Endothelial cell (in vitro differentiated cells): ENCODE data around the gene ADGRV1. TPM values are rescaled to one million over a fixed set of nuclear protein-coding genes. Genes with fewer than 3 reads are reported as not detected.
"Not testable (repeated sequence)": the region's sequence is repeated elsewhere in the genome, so short reads cannot be mapped to it uniquely, and the experiment has no call there.

ENCODE experiments used
- DNase-seq: peaks from one replicate; pipeline ENCODE4 v3.0.0; 2021; ENCODE audit warnings: low spot score
- H3K27ac Mint-ChIP-seq: one replicate; pipeline ENCODE4 v1.8.0; 2021; ENCODE audit warnings: mixed read lengths, inconsistent platforms; ENCODE audit not compliant: unreplicated experiment
- H3K27me3 Mint-ChIP-seq: one replicate; pipeline ENCODE4 v1.8.0; 2021; ENCODE audit warnings: mild to moderate bottlenecking, moderate library complexity, mixed read lengths, inconsistent platforms; ENCODE audit not compliant: unreplicated experiment
- H3K36me3 Mint-ChIP-seq: one replicate; pipeline ENCODE4 v1.8.0; 2021; ENCODE audit warnings: mild to moderate bottlenecking, low read depth, mixed read lengths, inconsistent platforms; ENCODE audit not compliant: unreplicated experiment
- H3K4me1 Mint-ChIP-seq: one replicate; pipeline ENCODE4 v1.8.0; 2021; ENCODE audit warnings: mild to moderate bottlenecking, mixed read lengths, inconsistent platforms; ENCODE audit not compliant: unreplicated experiment
- H3K4me3 Mint-ChIP-seq: one replicate; pipeline ENCODE4 v1.8.0; 2021; ENCODE audit warnings: mild to moderate bottlenecking, mixed read lengths, inconsistent platforms; ENCODE audit not compliant: unreplicated experiment
- H3K9me3 Mint-ChIP-seq: one replicate; pipeline ENCODE4 v1.8.0; 2021; ENCODE audit warnings: mixed read lengths, inconsistent platforms; ENCODE audit not compliant: unreplicated experiment
- CTCF ChIP-seq: fragments of 200-600 bp; sonication (generic); IDR thresholded peaks from one replicate; pipeline ENCODE4 v1.5.0; 2021; ENCODE audit warnings: antibody characterized with exemption; ENCODE audit not compliant: unreplicated experiment
- total RNA-seq: library from RNA; stranded (reverse); fragmentation: NEBNext Ultra II Directional; extraction: Animal tissue kit (Norgen Biotek cat#: 25700); gene quantifications from one replicate; pipeline ENCODE4 v1.2.1, GENCODE V29; 2021; ENCODE audit not compliant: unreplicated experiment

The ADGRV1 gene
- total RNA-seq, 1 donor from 2014 or later = 23.1 TPM

GRCh38 chr5:90657788-90658187 lies 99.2 kb downstream of the ADGRV1 start:
- no peak for DNase-seq
- H3K27ac Mint-ChIP-seq = no peak overlapping the region
- H3K4me1 Mint-ChIP-seq = peaks cover 2% of the 10 kb centered on the region
- peaks cover 1% of the 10 kb centered on the region for H3K27me3 Mint-ChIP-seq
- no peak overlapping the region for H3K4me3 Mint-ChIP-seq
- no peaks in the 10 kb centered on the region for H3K36me3 Mint-ChIP-seq
- H3K9me3 Mint-ChIP-seq = no peaks in the 10 kb centered on the region
- no peak for TF ChIP-seq CTCF

- Mint-ChIP-seq H3K9me3 (no peaks in the 10 kb centered on the region), H3K4me3 (no peak overlapping the region), H3K27ac (no peak overlapping the region), H3K27me3 (peaks cover 1% of the 10 kb centered on the region), H3K4me1 (peaks cover 2% of the 10 kb centered on the region), H3K36me3 (no peaks in the 10 kb centered on the region)
- no peak for DNase-seq
- no peak for TF ChIP-seq CTCF
Measured at GRCh38 chr5:90658620-90659019, 100.0 kb downstream of the ADGRV1 start.

- H3K27me3 Mint-ChIP-seq, H3K4me1 Mint-ChIP-seq, H3K9me3 Mint-ChIP-seq, DNase-seq, H3K36me3 Mint-ChIP-seq: not testable (repeated sequence)
- Mint-ChIP-seq H3K4me3 (peak overlapping the region; percentile 87), H3K27ac (peak overlapping the region; percentile 64)
Measured at GRCh38 chr5:90668079-90668565, 109.5 kb downstream of the ADGRV1 start.

- Mint-ChIP-seq H3K4me3 (no peak overlapping the region), H3K36me3 (no peaks in the 10 kb centered on the region), H3K27ac (no peak overlapping the region), H3K27me3 (no peaks in the 10 kb centered on the region), H3K4me1 (no peaks in the 10 kb centered on the region), H3K9me3 (no peaks in the 10 kb centered on the region)
- DNase-seq = no peak
- no peak for TF ChIP-seq CTCF
Measured at GRCh38 chr5:90675222-90675621, 116.6 kb downstream of the ADGRV1 start.

- Mint-ChIP-seq H3K27ac (no peak overlapping the region), H3K27me3 (no peaks in the 10 kb centered on the region), H3K4me1 (no peaks in the 10 kb centered on the region), H3K36me3 (peaks cover 3% of the 10 kb centered on the region), H3K4me3 (no peak overlapping the region), H3K9me3 (no peaks in the 10 kb centered on the region)
- no peak for TF ChIP-seq CTCF
- no peak for DNase-seq
Measured at GRCh38 chr5:90680921-90681563, 122.4 kb downstream of the ADGRV1 start.
